B cell (primary cell): ENCODE results near the gene MYH10. TPM values are rescaled to one million over a fixed set of nuclear protein-coding genes. Genes with fewer than 3 reads are reported as not detected.

Experiments
- ATAC-seq: fragments of 200-7000 bp; cut with Tn5 transposase; one replicate; pipeline ENCODE4 v1.10.0; 2021; ENCODE audit warnings: low read depth, mild to moderate bottlenecking, moderate number of reproducible peaks, moderate library complexity
- CTCF ChIA-PET: fragments of 350-600 bp; sonication (Branson Sonifier 250); formaldehyde crosslinking; loops from one replicate; lab custom pipeline; 2021; ENCODE audit warnings: antibody characterized with exemption, inconsistent platforms; lab: Charles Lee
- POLR2A ChIA-PET: fragments of 350-600 bp; sonication (Branson Sonifier 250); formaldehyde crosslinking; loops from one replicate; lab custom pipeline; 2021; ENCODE audit warnings: antibody characterized with exemption; lab: Charles Lee
- DNase-seq: peaks from one replicate; pipeline ENCODE4 v3.0.0; 2013
- H2AFZ ChIP-seq: 2 replicates; pipeline ENCODE4 v1.6.1; 2012; ENCODE audit warnings: mild to moderate bottlenecking, low read depth, low read length; ENCODE audit not compliant: insufficient read depth, poor library complexity, severe bottlenecking
- H3K27ac ChIP-seq, 2 donors: 1 replicate in 1 of 2; 2 replicates in 1 of 2; pipeline ENCODE4 v1.5.1; 2012 to 2013; ENCODE audit warnings: low read length in 2 of 2, mild to moderate bottlenecking in 2 of 2, moderate library complexity in 1 of 2
- H3K27me3 ChIP-seq, 4 experiments: fragments of 200-600 bp in 1 of 4; sonication (generic) in 1 of 4; replicated peaks in 1 of 4; 1 replicate in 2 of 4; 2 replicates in 2 of 4; pipeline versions ENCODE4 v1.6.1 to v1.7.0; 2013 to 2016; ENCODE audit warnings: low read length in 3 of 4, mild to moderate bottlenecking in 2 of 4, mixed read lengths in 1 of 4, moderate library complexity in 1 of 4; ENCODE audit not compliant: insufficient read depth in 4 of 4, control insufficient read depth in 3 of 4; ENCODE audit errors: control extremely low read depth in 1 of 4
- H3K36me3 ChIP-seq, 2 experiments: replicated peaks in 1 of 2; 1 replicate in 1 of 2; 2 replicates in 1 of 2; pipeline versions ENCODE4 v1.6.1 to v1.7.1; 2013; ENCODE audit warnings: low read length in 1 of 2; ENCODE audit not compliant: insufficient read depth in 2 of 2, control insufficient read depth in 1 of 2; ENCODE audit errors: control extremely low read depth in 1 of 2, extremely low read depth in 1 of 2
- H3K4me1 ChIP-seq, 2 donors: fragments of 200-600 bp in 1 of 2; sonication (generic) in 1 of 2; 1 replicate in 1 of 2; 2 replicates in 1 of 2; pipeline versions ENCODE4 v1.5.1 to v1.6.1; 2013 to 2017; ENCODE audit warnings: low read length in 2 of 2; ENCODE audit not compliant: control insufficient read depth in 2 of 2, insufficient read depth in 2 of 2
- H3K4me2 ChIP-seq: replicated peaks from 2 replicates; pipeline ENCODE3; 2012; ENCODE audit warnings: mild to moderate bottlenecking, low read depth, low read length; ENCODE audit not compliant: poor library complexity, severe bottlenecking
- H3K4me3 ChIP-seq, 5 experiments: fragments of 200-600 bp in 1 of 5; sonication (generic) in 1 of 5; 1 replicate in 3 of 5; 2 replicates in 2 of 5; pipeline versions ENCODE4 v1.5.1 to v1.7.0; 2011 to 2016; ENCODE audit warnings: low read length in 4 of 5, mild to moderate bottlenecking in 4 of 5, low read depth in 2 of 5, control low read depth in 1 of 5, moderate library complexity in 1 of 5; ENCODE audit not compliant: insufficient read depth in 1 of 5; ENCODE audit errors: control extremely low read depth in 1 of 5, extremely low read depth in 1 of 5
- H3K79me2 ChIP-seq: fragments of 200-600 bp; sonication (generic); one replicate; pipeline ENCODE4 v1.6.0; 2016; ENCODE audit warnings: low read length; ENCODE audit not compliant: control insufficient read depth, insufficient read depth
- H3K9ac ChIP-seq: fragments of 200-600 bp; sonication (generic); 2 replicates; pipeline ENCODE4 v1.6.1; 2017; ENCODE audit warnings: mild to moderate bottlenecking, low read length, moderate library complexity
- H3K9me3 ChIP-seq, 3 donors: one replicate each; pipeline versions ENCODE4 v1.6.1 to v1.7.1; 2013; ENCODE audit warnings: low read length in 2 of 3; ENCODE audit not compliant: control insufficient read depth in 2 of 3, insufficient read depth in 1 of 3; ENCODE audit errors: control extremely low read depth in 1 of 3
- H4K20me1 ChIP-seq: 2 replicates; pipeline ENCODE4 v1.6.0; 2012; ENCODE audit warnings: mild to moderate bottlenecking, low read length; ENCODE audit not compliant: insufficient read depth, control insufficient read depth, poor library complexity, severe bottlenecking
- H3K27ac Mint-ChIP-seq: one replicate; pipeline ENCODE4 v1.8.0; 2021; ENCODE audit warnings: mixed read lengths
- H3K27me3 Mint-ChIP-seq: one replicate; pipeline ENCODE4 v1.8.0; 2021; ENCODE audit warnings: mixed read lengths
- H3K4me1 Mint-ChIP-seq: one replicate; pipeline ENCODE4 v1.8.0; 2021; ENCODE audit warnings: mixed read lengths
- H3K4me3 Mint-ChIP-seq: one replicate; pipeline ENCODE4 v1.8.0; 2021; ENCODE audit warnings: mixed read lengths
- H3K9me3 Mint-ChIP-seq: one replicate; pipeline ENCODE4 v1.8.0; 2022; ENCODE audit warnings: mixed read lengths; ENCODE audit not compliant: insufficient read depth
- EZH2 ChIP-seq: IDR thresholded peaks from 2 replicates; pipeline ENCODE4 v1.6.1; 2012; ENCODE audit warnings: borderline replicate concordance, low read depth, mild to moderate bottlenecking, moderate library complexity, low read length; ENCODE audit not compliant: insufficient read depth, poor library complexity, severe bottlenecking
- whole genome bisulfite sequencing: methylation state at CpG from one replicate; pipeline ENCODE4 v1.1.5; 2013; ENCODE audit warnings: missing lambda C conversion rate; ENCODE audit not compliant: insufficient coverage; 5-methylcytosine and 5-hydroxymethylcytosine counted together
- intact Hi-C: fragments of 100-400 bp; cut with micrococcal nuclease; formaldehyde crosslinking; loops from one replicate; pipeline ENCODE4 v1.10.0; 2022
- polyA plus RNA-seq: library from polyadenylated mRNA; depleted of rRNA; stranded (reverse); fragments of >200 nt; gene quantifications from 2 replicates; pipeline ENCODE4 v1.2.3, GENCODE V29; 2012
- total RNA-seq, 2 donors: library from RNA; stranded (reverse); fragments of 120-200 nt in 1 of 2; gene quantifications; 1 replicate in 1 of 2; 2 replicates in 1 of 2; pipeline versions ENCODE4 v1.2.3 to v1.2.4, GENCODE V29; 2013 to 2022
- TF ChIP-seq, protein P1 (sequence below): fragments of 200-600 bp; IDR thresholded peaks from one replicate; pipeline ENCODE4 v1.8.0; 2022; ENCODE audit warnings: antibody characterized with exemption, mild to moderate bottlenecking

The MYH10 gene
- total and polyA plus RNA-seq, 2 donors (not counting 1 experiment from before 2014, with no cell fraction given): 0.04 to 1.7 TPM

DNA sequence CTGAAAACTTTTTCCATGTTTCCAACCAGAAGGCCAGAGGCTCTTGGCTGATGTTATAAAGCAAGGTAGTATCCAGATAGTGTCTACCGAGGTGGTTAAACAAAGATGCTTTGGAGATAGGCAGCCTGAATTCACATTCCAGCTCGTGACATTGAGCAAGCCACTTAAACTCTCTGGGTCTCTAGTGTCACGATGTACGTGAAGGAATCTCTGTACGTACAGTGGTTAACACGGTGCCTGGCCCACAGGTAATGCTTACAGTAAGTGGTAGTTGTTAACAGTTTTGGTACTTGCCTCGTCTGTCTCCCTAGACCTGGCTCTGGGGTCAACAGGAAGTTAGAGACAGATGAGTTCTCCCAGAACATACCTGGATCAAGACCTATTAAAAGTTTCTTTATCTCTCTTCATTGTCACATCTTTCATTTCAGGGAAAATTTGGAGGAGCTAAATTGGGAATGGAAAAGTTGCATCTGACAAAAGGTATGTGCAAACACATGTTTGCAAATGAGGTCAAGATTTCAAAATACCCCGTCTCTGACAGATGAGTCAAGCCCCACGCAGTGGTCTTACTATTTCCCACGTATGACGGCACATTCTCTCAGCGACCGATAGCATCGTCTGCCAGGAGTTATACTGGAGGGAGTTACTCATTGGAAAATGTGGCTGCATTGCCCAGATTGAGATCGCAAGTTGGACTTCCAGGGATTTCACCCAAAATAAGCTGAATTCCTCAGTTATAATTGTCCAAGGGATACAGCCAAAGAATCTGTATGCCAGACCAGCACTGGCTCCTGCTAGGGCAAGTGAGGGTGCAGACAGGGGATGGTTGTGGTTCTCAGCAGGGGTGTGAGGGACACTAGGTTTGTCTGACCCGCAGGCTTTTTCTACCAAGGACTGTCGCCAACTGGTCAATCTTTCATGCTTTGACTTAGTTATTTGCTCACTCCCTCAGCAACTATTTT lies 18.9 kb upstream of the MYH10 start:
- no peak for DNase-seq
- H3K27me3 Mint-ChIP-seq: peaks cover 57% of the 10 kb centered on the region
- Histone ChIP-seq H3K4me2 (no peak overlapping the region), H3K9me3 (no peaks in the 10 kb centered on the region), H3K27ac (no peak overlapping the region), H3K4me1 (no peaks in the 10 kb centered on the region), H3K36me3 (no peaks in the 10 kb centered on the region), H3K4me3 (no peak overlapping the region), H2AFZ (no peak overlapping the region), H4K20me1 (no peaks in the 10 kb centered on the region), H3K9ac (no peak overlapping the region), H3K79me2 (no peaks in the 10 kb centered on the region), H3K27me3 (peaks cover 0 to 11% (median 0%) of the 10 kb centered on the region in 4 experiments)
- TF ChIP-seq, protein P1, sequence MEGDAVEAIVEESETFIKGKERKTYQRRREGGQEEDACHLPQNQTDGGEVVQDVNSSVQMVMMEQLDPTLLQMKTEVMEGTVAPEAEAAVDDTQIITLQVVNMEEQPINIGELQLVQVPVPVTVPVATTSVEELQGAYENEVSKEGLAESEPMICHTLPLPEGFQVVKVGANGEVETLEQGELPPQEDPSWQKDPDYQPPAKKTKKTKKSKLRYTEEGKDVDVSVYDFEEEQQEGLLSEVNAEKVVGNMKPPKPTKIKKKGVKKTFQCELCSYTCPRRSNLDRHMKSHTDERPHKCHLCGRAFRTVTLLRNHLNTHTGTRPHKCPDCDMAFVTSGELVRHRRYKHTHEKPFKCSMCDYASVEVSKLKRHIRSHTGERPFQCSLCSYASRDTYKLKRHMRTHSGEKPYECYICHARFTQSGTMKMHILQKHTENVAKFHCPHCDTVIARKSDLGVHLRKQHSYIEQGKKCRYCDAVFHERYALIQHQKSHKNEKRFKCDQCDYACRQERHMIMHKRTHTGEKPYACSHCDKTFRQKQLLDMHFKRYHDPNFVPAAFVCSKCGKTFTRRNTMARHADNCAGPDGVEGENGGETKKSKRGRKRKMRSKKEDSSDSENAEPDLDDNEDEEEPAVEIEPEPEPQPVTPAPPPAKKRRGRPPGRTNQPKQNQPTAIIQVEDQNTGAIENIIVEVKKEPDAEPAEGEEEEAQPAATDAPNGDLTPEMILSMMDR: no peak
- no peak for TF ChIP-seq EZH2
- H3K4me1 Mint-ChIP-seq: no peaks in the 10 kb centered on the region
- no peak overlapping the region for H3K4me3 Mint-ChIP-seq
- ChIA-PET CTCF (interaction anchor here (1.0 to 1.8 kb wide), 2 partner anchors 14 to 97 kb away, joined by 3 to 5 read pairs; no protein-coding TSS in a partner anchor), POLR2A (no interaction called here)
- no peak overlapping the region for H3K27ac Mint-ChIP-seq
- intact Hi-C loops: no loop called here
- H3K9me3 Mint-ChIP-seq: no peaks in the 10 kb centered on the region
- WGBS: 96% methylated on average over 14 of the region's 17 CpGs
- ATAC-seq: no peak

DNA sequence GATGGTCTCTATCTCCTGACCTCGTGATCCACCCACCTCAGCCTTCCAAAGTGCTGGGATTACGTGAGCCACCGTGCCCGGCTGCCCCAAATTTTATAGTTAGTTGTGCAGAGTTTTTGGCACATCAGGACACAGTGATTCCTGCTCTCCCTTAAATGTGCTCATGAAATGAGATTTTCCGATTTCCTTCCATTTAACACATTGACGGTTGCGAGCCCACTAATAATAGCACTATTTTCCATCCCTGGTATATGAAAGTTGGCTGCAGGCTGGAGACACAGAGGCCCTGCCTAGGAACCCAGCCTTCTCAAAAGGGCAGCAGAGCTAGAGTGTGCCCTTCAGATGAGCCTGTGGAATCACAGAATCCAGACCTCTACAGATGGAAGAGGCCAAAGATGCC lies 17.4 kb upstream of the MYH10 start:
- Mint-ChIP-seq H3K4me1 (no peaks in the 10 kb centered on the region), H3K4me3 (no peak overlapping the region), H3K9me3 (no peaks in the 10 kb centered on the region), H3K27me3 (peaks cover 59% of the 10 kb centered on the region), H3K27ac (no peak overlapping the region)
- no peak overlapping the region for H3K4me2 ChIP-seq
- intact Hi-C loops: no loop called here
- H3K4me3 ChIP-seq: no peak overlapping the region
- ChIA-PET CTCF (no interaction called here), POLR2A (no interaction called here)
- WGBS: no CpG with 5 or more reads among the region's 7 CpGs
- DNase-seq: no peak
- H3K27ac ChIP-seq: no peak overlapping the region
- peaks cover 0 to 11% (median 0%) of the 10 kb centered on the region in 4 experiments for H3K27me3 ChIP-seq
- H3K79me2 ChIP-seq: no peaks in the 10 kb centered on the region
- H3K9ac ChIP-seq: no peak overlapping the region
- no peaks in the 10 kb centered on the region for H4K20me1 ChIP-seq
- no peak for ATAC-seq
- no peak for TF ChIP-seq EZH2
- TF ChIP-seq, protein P1: no peak
- no peak overlapping the region for H2AFZ ChIP-seq
- no peaks in the 10 kb centered on the region for H3K36me3 ChIP-seq
- no peaks in the 10 kb centered on the region for H3K9me3 ChIP-seq
- no peaks in the 10 kb centered on the region for H3K4me1 ChIP-seq
